WTC11 (cell line): ENCODE data around the gene USP11. TPM values are rescaled to one million over a fixed set of nuclear protein-coding genes. Genes with fewer than 3 reads are reported as not detected.

Source experiments
- ATAC-seq: fragments of 200-7000 bp; cut with Tn5 transposase; 2 replicates; pipeline ENCODE4 v1.10.0; 2021; ENCODE audit warnings: mild to moderate bottlenecking, moderate library complexity
- CTCF ChIA-PET: fragments of 300-600 bp; sonication (Branson Sonifier 250); formaldehyde crosslinking; loops from one replicate; lab custom pipeline; 2021; ENCODE audit warnings: antibody characterized with exemption; lab: Charles Lee
- POLR2A ChIA-PET: fragments of 350-600 bp; sonication (Branson Sonifier 250); formaldehyde crosslinking; loops from one replicate; lab custom pipeline; 2021; ENCODE audit warnings: antibody characterized with exemption; lab: Charles Lee
- DNase-seq: peaks from one replicate; pipeline ENCODE4 v3.0.0; 2021; ENCODE audit warnings: low spot score
- H3K27ac Mint-ChIP-seq: 2 replicates; pipeline ENCODE4 v1.8.0; 2021; ENCODE audit warnings: mixed read lengths
- H3K27me3 Mint-ChIP-seq: 2 replicates; pipeline ENCODE4 v1.8.0; 2021; ENCODE audit warnings: low read depth, mild to moderate bottlenecking, moderate library complexity, mixed read lengths
- H3K36me3 Mint-ChIP-seq: 2 replicates; pipeline ENCODE4 v1.8.0; 2021; ENCODE audit warnings: mixed read lengths
- H3K4me1 Mint-ChIP-seq: 2 replicates; pipeline ENCODE4 v1.8.0; 2022; ENCODE audit warnings: mixed read lengths
- H3K4me3 Mint-ChIP-seq: 2 replicates; pipeline ENCODE4 v1.8.0; 2021; ENCODE audit warnings: mild to moderate bottlenecking, moderate library complexity, mixed read lengths
- H3K9me3 Mint-ChIP-seq: 2 replicates; pipeline ENCODE4 v1.8.0; 2021; ENCODE audit warnings: mixed read lengths
- ATF3 ChIP-seq: sonication (generic); formaldehyde crosslinking; conservative IDR thresholded peaks from 2 replicates; pipeline ENCODE4 v1.8.1; 2022; ENCODE audit warnings: mild to moderate bottlenecking, missing genetic modification reagents
- CREB1 ChIP-seq: sonication (generic); formaldehyde crosslinking; IDR thresholded peaks from 2 replicates; pipeline ENCODE4 v1.8.0; 2023; ENCODE audit warnings: mild to moderate bottlenecking, missing genetic modification reagents
- E2F5 ChIP-seq: sonication (generic); formaldehyde crosslinking; IDR thresholded peaks from 2 replicates; pipeline ENCODE4 v1.8.1; 2022; ENCODE audit warnings: mild to moderate bottlenecking, moderate library complexity, missing genetic modification reagents
- ELF4 ChIP-seq: sonication (generic); formaldehyde crosslinking; IDR thresholded peaks from 2 replicates; pipeline ENCODE4 v1.8.1; 2022; ENCODE audit warnings: low read depth, mild to moderate bottlenecking, moderate library complexity, missing genetic modification reagents
- IRF1 ChIP-seq: sonication (generic); formaldehyde crosslinking; IDR thresholded peaks from 2 replicates; pipeline ENCODE4 v1.8.0; 2023; ENCODE audit warnings: missing genetic modification reagents
- IRF2 ChIP-seq: sonication (generic); formaldehyde crosslinking; IDR thresholded peaks from 2 replicates; pipeline ENCODE4 v1.8.0; 2022; ENCODE audit warnings: low read depth, missing genetic modification reagents, borderline replicate concordance
- JAZF1 ChIP-seq: fragments of 250-450 bp; sonication (Bioruptor Pico); IDR thresholded peaks from 2 replicates; pipeline ENCODE4 v1.9.0; 2021; ENCODE audit warnings: moderate library complexity, mild to moderate bottlenecking, inconsistent platforms
- MLX ChIP-seq: sonication (generic); formaldehyde crosslinking; IDR thresholded peaks from 2 replicates; pipeline ENCODE4 v1.8.1; 2023; ENCODE audit warnings: mild to moderate bottlenecking, missing genetic modification reagents, moderate library complexity
- NFYB ChIP-seq: sonication (generic); formaldehyde crosslinking; conservative IDR thresholded peaks from 2 replicates; pipeline ENCODE4 v1.8.0; 2022; ENCODE audit warnings: low read depth, missing genetic modification reagents
- NR3C1 ChIP-seq: sonication (generic); formaldehyde crosslinking; conservative IDR thresholded peaks from 2 replicates; pipeline ENCODE4 v1.8.1; 2023; ENCODE audit warnings: low read depth, mild to moderate bottlenecking, missing genetic modification reagents
- PRDM15 ChIP-seq: sonication (generic); formaldehyde crosslinking; IDR thresholded peaks from 2 replicates; pipeline ENCODE4 v1.8.0; 2022; ENCODE audit warnings: missing genetic modification reagents
- RELA ChIP-seq: sonication (generic); formaldehyde crosslinking; IDR thresholded peaks from 2 replicates; pipeline ENCODE4 v1.8.1; 2022; ENCODE audit warnings: missing genetic modification reagents, mild to moderate bottlenecking, borderline replicate concordance
- USF2 ChIP-seq: sonication (generic); formaldehyde crosslinking; IDR thresholded peaks from 2 replicates; pipeline ENCODE4 v1.8.1; 2023; ENCODE audit warnings: mild to moderate bottlenecking, missing genetic modification reagents, moderate library complexity
- ZBTB21 ChIP-seq: sonication (generic); formaldehyde crosslinking; IDR thresholded peaks from 2 replicates; pipeline ENCODE4 v1.8.1; 2023; ENCODE audit warnings: mild to moderate bottlenecking, missing genetic modification reagents, borderline replicate concordance
- ZNF121 ChIP-seq: sonication (generic); formaldehyde crosslinking; IDR thresholded peaks from 2 replicates; pipeline ENCODE4 v1.8.0; 2023; ENCODE audit warnings: missing genetic modification reagents
- ZNF263 ChIP-seq: sonication (generic); formaldehyde crosslinking; IDR thresholded peaks from 2 replicates; pipeline ENCODE4 v1.8.1; 2022; ENCODE audit warnings: low read depth, mild to moderate bottlenecking, moderate library complexity, missing genetic modification reagents
- ZNF416 ChIP-seq: fragments of 250-450 bp; sonication (Bioruptor Pico); IDR thresholded peaks from 2 replicates; pipeline ENCODE4 v1.9.0; 2021; ENCODE audit warnings: mild to moderate bottlenecking, inconsistent platforms
- ZNF423 ChIP-seq: fragments of 250-450 bp; sonication (Bioruptor Pico); IDR thresholded peaks from 2 replicates; pipeline ENCODE4 v2.1.2; 2022; ENCODE audit warnings: mild to moderate bottlenecking, moderate library complexity
- total RNA-seq: library from RNA; stranded (reverse); gene quantifications from 3 replicates; pipeline ENCODE4 v1.2.3, GENCODE V29; 2021

Gene USP11
- total RNA-seq, 1 experiment from 2014 or later, result 86.8 TPM

GRCh38 chrX:47185241-47185640 is 47.6 kb upstream of the USP11 start:
- H3K36me3 Mint-ChIP-seq, result peaks cover 15% of the 10 kb centered on the region
- no peak for DNase-seq
- no peak overlapping the region for H3K4me3 Mint-ChIP-seq
- H3K4me1 Mint-ChIP-seq, result peaks cover 3% of the 10 kb centered on the region
- H3K27ac Mint-ChIP-seq, result no peak overlapping the region
- no peaks in the 10 kb centered on the region for H3K9me3 Mint-ChIP-seq
- no peaks in the 10 kb centered on the region for H3K27me3 Mint-ChIP-seq
- ChIA-PET CTCF (no interaction called here), POLR2A (no interaction called here)
- no peak for TF ChIP-seq ZBTB21
- no peak for TF ChIP-seq ZNF121 (CRISPR knock-in tag)
- TF ChIP-seq PRDM15, result no peak
- no peak for TF ChIP-seq ATF3 (CRISPR knock-in tag)
- no peak for TF ChIP-seq ZNF263 (CRISPR knock-in tag)
- no peak for TF ChIP-seq CREB1
- no peak for TF ChIP-seq ELF4
- no peak for TF ChIP-seq JAZF1
- no peak for TF ChIP-seq USF2 (CRISPR knock-in tag)
- TF ChIP-seq IRF2 (CRISPR knock-in tag), result no peak
- no peak for TF ChIP-seq IRF1 (CRISPR knock-in tag)
- ATAC-seq, result no peak

- ChIA-PET CTCF (no interaction called here), POLR2A (no interaction called here)
Measured at GRCh38 chrX:47186096-47186740, 46.6 kb upstream of the USP11 start.

More at GRCh38 chrX:47186096-47186740, 46.6 kb upstream of the USP11 start:
- no peak for DNase-seq
- Mint-ChIP-seq H3K4me3 (no peak overlapping the region), H3K9me3 (no peaks in the 10 kb centered on the region), H3K27ac (no peak overlapping the region; the same call in 1 of the 2 replicates), H3K36me3 (peaks cover 12% of the 10 kb centered on the region), H3K4me1 (peaks cover 6% of the 10 kb centered on the region), H3K27me3 (no peaks in the 10 kb centered on the region)
- no peak for ATAC-seq
- TF ChIP-seq MLX (CRISPR knock-in tag) (no peak), NFYB (CRISPR knock-in tag) (no peak), ZNF416 (CRISPR knock-in tag) (no peak), NR3C1 (CRISPR knock-in tag) (no peak), ATF3 (CRISPR knock-in tag) (no peak), ZNF423 (no peak), RELA (no peak), E2F5 (no peak)
